Right lobe of liver (tissue), 6 donors: ENCODE measurements around the gene ZBTB39. TPM values are rescaled to one million over a fixed set of nuclear protein-coding genes. Genes with fewer than 3 reads are reported as not detected.

Source experiments
- ATAC-seq, 4 donors: fragments of 200-7000 bp; cut with Tn5 transposase; one replicate each; pipeline ENCODE4 v1.9.1; 2020; ENCODE audit warnings: mild to moderate bottlenecking in 4 of 4, moderate library complexity in 4 of 4
- DNase-seq, 3 donors: peaks; one replicate each; pipeline ENCODE4 v3.0.0-alpha.2; 2020
- H3K27ac ChIP-seq, 3 donors: fragments of 200-600 bp; one replicate each; pipeline ENCODE4 v1.8.0; 2022
- H3K27me3 ChIP-seq, 2 donors: fragments of 200-600 bp; one replicate each; pipeline ENCODE4 v1.8.0; 2022
- H3K36me3 ChIP-seq, 4 donors: fragments of 200-600 bp; sonication (generic) in 1 of 4; one replicate each; pipeline versions ENCODE4 v1.5.1 to v1.8.0; 2017 to 2022; ENCODE audit warnings: control low read depth in 1 of 4
- H3K4me1 ChIP-seq, 4 donors: fragments of 200-600 bp; sonication (generic) in 1 of 4; one replicate each; pipeline versions ENCODE4 v1.5.1 to v1.8.0; 2017 to 2022; ENCODE audit warnings: control low read depth in 1 of 4
- H3K4me3 ChIP-seq, 3 donors: fragments of 200-600 bp; one replicate each; pipeline ENCODE4 v1.8.0; 2022
- H3K9me3 ChIP-seq, 4 donors: fragments of 200-600 bp; sonication (generic) in 1 of 4; one replicate each; pipeline versions ENCODE4 v1.5.1 to v1.8.0; 2017 to 2022; ENCODE audit warnings: control low read depth in 1 of 4
- CTCF ChIP-seq, 4 donors: fragments of 200-600 bp in 3 of 4; fragments of 450-650 bp in 1 of 4; IDR thresholded peaks; one replicate each; pipeline versions ENCODE4 v1.5.1 to v1.8.0; 2016 to 2022; ENCODE audit warnings: antibody characterized with exemption in 4 of 4, mild to moderate bottlenecking in 2 of 4
- POLR2A ChIP-seq: fragments of 450-650 bp; IDR thresholded peaks from one replicate; pipeline ENCODE4 v1.6.1; 2017; ENCODE audit warnings: antibody characterized with exemption, mild to moderate bottlenecking
- WGBS: methylation state at CpG from one replicate; pipeline ENCODE4 v1.1.6; 2018; ENCODE audit warnings: low coverage, low lambda C conversion rate; ENCODE audit not compliant: insufficient coverage; ENCODE audit errors: missing lambda C conversion rate; 5-methylcytosine and 5-hydroxymethylcytosine counted together
- intact Hi-C, 2 donors: fragments of 100-400 bp; cut with DNase I; formaldehyde crosslinking; loops; one replicate each; pipeline versions ENCODE4 v1.11.2 to v1.14.1; 2022
- total RNA-seq, 6 experiments: library from RNA; depleted of rRNA in 2 of 6; stranded (reverse); fragments of >200 nt in 2 of 6; fragmentation: NEBNext Ultra II Directional in 3 of 6; extraction: Animal tissue kit (Norgen Biotek cat#: 25700) in 3 of 6; gene quantifications; one replicate each; pipeline versions ENCODE4 v1.1.0 to v1.2.4, GENCODE V29; 2016 to 2023
- donor health status: DM: no; HTN: yes; CAD: no.
- donor health status: DM: no; HTN: no; CAD: no.
- donor health status: DM: no; HTN: no; CAD: no.
- donor health status: DM: no; HTN: yes; CAD: no.
- donor health status: DM: no; HTN: yes; CAD: no.

ZBTB39 gene
- total RNA-seq, 6 experiments from 2014 or later = 1.8 to 3.7 (median 3.3) TPM

- WGBS = 60% methylated on average over 1 of the region's 6 CpGs
- Histone ChIP-seq H3K27me3 (no peaks in the 10 kb centered on the region), H3K9me3 (no peaks in the 10 kb centered on the region), H3K4me1 (peaks cover 0 to 44% (median 17%) of the 10 kb centered on the region in 4 donors), H3K27ac (no peak overlapping the region), H3K36me3 (peaks cover 0 to 23% (median 10%) of the 10 kb centered on the region in 4 donors), H3K4me3 (peak overlapping the region in 1 of 3 donors; percentile 74)
- TF ChIP-seq POLR2A = no peak
- TF ChIP-seq CTCF (IDR thresholded peaks at IDR 0.05) = no peak
- no peak for ATAC-seq
- intact Hi-C loops = no loop called here
- DNase-seq = no peak
These were observed 1.7 kb downstream of the ZBTB39 start for GRCh38 chr12:57004651-57005050.

- no peak overlapping the region for H3K27ac ChIP-seq
- ATAC-seq = no peak
- no peak overlapping the region for H3K4me3 ChIP-seq
- TF ChIP-seq POLR2A (no peak), CTCF (IDR thresholded peaks at IDR 0.05) (no peak)
- H3K36me3 ChIP-seq = peaks cover 0 to 23% (median 10%) of the 10 kb centered on the region in 4 donors
- 95% methylated on average over 6 of the region's 13 CpGs for WGBS
- H3K9me3 ChIP-seq = no peaks in the 10 kb centered on the region
- peaks cover 0 to 40% (median 17%) of the 10 kb centered on the region in 4 donors for H3K4me1 ChIP-seq
- no peaks in the 10 kb centered on the region for H3K27me3 ChIP-seq
- intact Hi-C loops = no loop called here
- DNase-seq = no peak
These were observed 3.0 kb downstream of the ZBTB39 start for GRCh38 chr12:57003395-57003794.

- peak; percentile 84 to 87 (median 86) for ATAC-seq
- peak; percentile 90 to 95 (median 92) for TF ChIP-seq CTCF (IDR thresholded peaks at IDR 0.05)
- peak; percentile 47 for TF ChIP-seq POLR2A
- Histone ChIP-seq H3K9me3 (no peaks in the 10 kb centered on the region), H3K4me1 (peaks cover 0 to 31% (median 14%) of the 10 kb centered on the region in 4 donors), H3K27ac (peak overlapping the region in 2 of 3 donors; percentile 48 to 67), H3K36me3 (peaks cover 0 to 23% (median 10%) of the 10 kb centered on the region in 4 donors), H3K4me3 (peak overlapping the region in 1 of 3 donors; percentile 31), H3K27me3 (no peaks in the 10 kb centered on the region)
- intact Hi-C loops = no loop called here
- peak; percentile 81 to 89 (median 87) for DNase-seq
- 9% methylated on average over 7 of the region's 13 CpGs for WGBS
These were observed 4.9 kb downstream of the ZBTB39 start for GRCh38 chr12:57001448-57001906.

GRCh38 chr12:57000393-57000792 is 6.0 kb downstream of the ZBTB39 start:
- no peak overlapping the region for H3K27ac ChIP-seq
- no peak for DNase-seq
- H3K4me3 ChIP-seq = no peak overlapping the region
- no peaks in the 10 kb centered on the region for H3K27me3 ChIP-seq
- intact Hi-C loops = no loop called here
- peaks cover 0 to 23% (median 10%) of the 10 kb centered on the region in 4 donors for H3K36me3 ChIP-seq
- TF ChIP-seq CTCF (IDR thresholded peaks at IDR 0.05) = no peak
- TF ChIP-seq POLR2A = no peak
- H3K9me3 ChIP-seq = no peaks in the 10 kb centered on the region
- ATAC-seq = no peak
- peaks cover 0 to 30% (median 14%) of the 10 kb centered on the region in 4 donors for H3K4me1 ChIP-seq
- 56% methylated on average over 1 of the region's 1 CpG for WGBS
